ENCODE data around the gene TECPR2.
"Not testable (repeated sequence)": the region's sequence is repeated elsewhere in the genome, so short reads cannot be mapped to it uniquely, and the experiment has no call there.

The TECPR2 gene

DNA sequence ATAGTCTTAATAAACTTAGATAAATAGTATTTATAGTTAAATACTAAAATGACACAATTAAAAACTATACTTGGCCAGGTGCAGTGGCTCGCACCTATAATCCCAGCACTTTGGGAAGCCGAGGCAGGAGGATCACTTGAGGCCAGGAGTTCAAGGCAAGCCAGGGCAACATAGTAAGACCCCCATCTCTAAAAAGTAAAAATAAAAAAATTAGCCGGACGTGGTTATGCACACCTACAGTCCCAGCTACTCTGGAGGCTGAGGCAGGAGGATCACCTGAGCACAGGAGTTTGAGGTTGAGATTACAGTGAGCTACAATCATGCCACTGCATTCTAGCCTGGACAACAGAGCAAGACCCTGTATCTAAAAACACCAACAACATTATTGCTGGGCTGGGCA lies 16.1 kb upstream of the TECPR2 start:
- Mint-ChIP-seq H3K9me3 (no peaks in the 10 kb centered on the region), H3K4me3 (no peak overlapping the region), H3K27ac (no peak overlapping the region), H3K4me1 (peaks cover 5% of the 10 kb centered on the region), H3K27me3 (no peaks in the 10 kb centered on the region), H3K36me3 (peaks cover 65% of the 10 kb centered on the region)
- ATAC-seq, result no peak

DNA sequence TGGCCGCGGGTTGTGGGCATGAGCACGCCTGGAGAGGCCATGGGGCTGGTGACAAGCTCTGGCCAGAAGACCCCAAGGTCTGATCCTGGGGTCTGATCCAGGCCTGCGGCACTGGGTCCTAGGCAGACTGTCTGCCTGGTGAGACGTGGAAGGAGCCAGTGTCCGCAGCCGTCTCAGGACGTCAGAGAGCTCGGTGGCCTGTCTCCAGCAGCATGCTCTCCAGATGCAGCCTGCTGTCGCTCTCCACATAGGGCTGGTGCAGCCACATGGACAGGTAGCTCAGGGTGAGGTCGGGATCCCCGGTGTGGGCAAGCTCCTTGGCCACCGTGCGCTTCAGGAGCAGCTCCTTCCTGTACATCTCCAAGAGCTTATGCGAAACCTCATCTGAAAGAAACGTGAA lies 14.4 kb upstream of the TECPR2 start:
- Mint-ChIP-seq H3K27me3 (no peaks in the 10 kb centered on the region), H3K4me3 (no peak overlapping the region), H3K27ac (no peak overlapping the region), H3K4me1 (peaks cover 7% of the 10 kb centered on the region), H3K36me3 (peaks cover 64% of the 10 kb centered on the region), H3K9me3 (no peaks in the 10 kb centered on the region)
- no peak for ATAC-seq

DNA sequence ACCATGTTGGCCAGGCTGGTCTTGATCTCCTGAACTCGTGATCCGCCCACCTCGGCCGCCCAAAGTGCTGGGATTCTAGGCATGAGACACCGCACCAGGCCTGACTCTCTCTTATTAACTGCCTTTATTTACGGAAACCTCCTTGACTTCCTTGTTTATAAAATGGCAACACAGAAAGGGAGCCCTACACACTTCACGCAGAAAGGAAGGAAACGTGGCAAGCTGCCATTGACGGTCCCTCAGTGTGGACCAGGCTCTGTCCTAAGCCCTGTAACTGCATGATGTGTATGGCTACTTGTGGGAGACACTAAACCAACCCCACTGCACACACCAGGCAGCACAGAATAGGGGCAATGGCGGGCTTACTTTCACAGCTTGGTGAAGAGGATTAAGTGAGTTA lies 11.7 kb upstream of the TECPR2 start:
- H3K4me1 Mint-ChIP-seq, result peaks cover 4% of the 10 kb centered on the region
- H3K9me3 Mint-ChIP-seq, result no peaks in the 10 kb centered on the region
- no peak overlapping the region for H3K27ac Mint-ChIP-seq
- no peaks in the 10 kb centered on the region for H3K27me3 Mint-ChIP-seq
- no peak for ATAC-seq
- no peak overlapping the region for H3K4me3 Mint-ChIP-seq
- peaks cover 62% of the 10 kb centered on the region for H3K36me3 Mint-ChIP-seq

DNA sequence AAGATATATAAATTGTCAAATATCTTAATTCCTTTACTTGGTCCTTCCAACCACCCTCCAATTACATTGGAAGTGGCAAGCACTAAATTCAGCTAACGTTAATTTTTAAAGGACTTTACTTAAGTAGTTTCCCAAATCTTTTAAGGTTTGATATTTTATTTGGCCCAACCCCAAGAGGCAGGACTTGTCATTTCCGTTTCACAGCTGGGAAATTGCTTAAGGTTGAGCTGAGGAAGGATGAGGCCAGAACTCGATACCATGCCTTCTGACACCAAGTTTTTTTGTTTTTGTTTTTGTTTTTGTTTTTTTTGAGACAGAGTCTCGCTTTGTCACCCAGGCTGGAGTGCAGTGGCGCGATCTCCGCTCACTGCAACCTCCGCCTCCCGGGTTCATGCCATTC lies 11.1 kb upstream of the TECPR2 start:
- not testable (repeated sequence) for H3K4me3 Mint-ChIP-seq, H3K9me3 Mint-ChIP-seq, H3K4me1 Mint-ChIP-seq, ATAC-seq, H3K27me3 Mint-ChIP-seq, H3K27ac Mint-ChIP-seq
- peaks cover 64% of the 10 kb centered on the region for H3K36me3 Mint-ChIP-seq

DNA sequence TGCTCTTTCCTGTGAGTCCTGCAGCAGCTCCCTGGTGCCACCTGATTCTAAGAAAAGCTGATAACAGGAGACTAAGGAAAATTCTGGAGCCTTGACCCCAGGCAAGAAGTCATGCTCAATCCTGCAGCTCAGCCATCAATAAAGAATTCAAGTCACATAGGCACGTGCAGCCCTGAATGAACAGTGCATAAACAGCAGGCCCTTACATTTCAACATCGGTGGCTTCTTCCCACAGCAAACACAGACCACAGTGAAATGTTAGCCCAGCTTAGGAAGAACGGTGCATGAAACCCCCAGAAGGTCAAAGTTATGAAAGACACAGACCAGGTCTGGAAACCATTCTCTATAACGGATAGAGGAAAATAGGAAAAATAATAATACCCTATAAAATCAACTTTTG lies 10.5 kb upstream of the TECPR2 start:
- no peaks in the 10 kb centered on the region for H3K9me3 Mint-ChIP-seq
- H3K27me3 Mint-ChIP-seq, result no peaks in the 10 kb centered on the region
- no peak overlapping the region for H3K4me3 Mint-ChIP-seq
- H3K4me1 Mint-ChIP-seq, result peaks cover 5% of the 10 kb centered on the region
- H3K27ac Mint-ChIP-seq, result no peak overlapping the region
- ATAC-seq, result no peak
- H3K36me3 Mint-ChIP-seq, result peaks cover 71% of the 10 kb centered on the region

DNA sequence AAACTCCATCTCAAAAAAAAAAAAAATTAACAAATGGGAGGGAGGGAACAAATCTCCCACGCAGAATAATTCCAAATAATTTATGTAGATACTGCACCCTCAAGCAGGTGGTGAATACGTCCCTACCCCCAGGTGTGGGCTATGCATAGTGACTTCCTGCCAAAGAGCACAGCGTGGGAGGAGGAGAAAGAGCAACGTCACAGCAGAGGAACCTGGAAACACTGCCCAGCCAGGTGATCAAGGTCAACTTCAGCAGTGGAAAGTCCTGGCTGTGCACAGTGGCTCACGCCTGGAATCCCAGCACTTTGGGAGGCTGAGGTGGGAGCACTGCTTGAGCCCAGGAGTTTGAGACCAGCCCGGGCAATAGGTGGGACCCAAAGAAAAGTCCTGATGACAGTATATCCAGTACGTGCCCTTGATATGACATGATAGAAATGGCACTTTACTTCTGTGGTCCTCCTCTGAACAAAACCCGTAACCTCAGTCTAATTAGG lies 9.6 kb upstream of the TECPR2 start:
- H3K27ac Mint-ChIP-seq, result no peak overlapping the region
- no peak for ATAC-seq
- peaks cover 72% of the 10 kb centered on the region for H3K36me3 Mint-ChIP-seq
- no peak overlapping the region for H3K4me3 Mint-ChIP-seq
- peaks cover 13% of the 10 kb centered on the region for H3K4me1 Mint-ChIP-seq
- H3K9me3 Mint-ChIP-seq, result no peaks in the 10 kb centered on the region
- H3K27me3 Mint-ChIP-seq, result no peaks in the 10 kb centered on the region

DNA sequence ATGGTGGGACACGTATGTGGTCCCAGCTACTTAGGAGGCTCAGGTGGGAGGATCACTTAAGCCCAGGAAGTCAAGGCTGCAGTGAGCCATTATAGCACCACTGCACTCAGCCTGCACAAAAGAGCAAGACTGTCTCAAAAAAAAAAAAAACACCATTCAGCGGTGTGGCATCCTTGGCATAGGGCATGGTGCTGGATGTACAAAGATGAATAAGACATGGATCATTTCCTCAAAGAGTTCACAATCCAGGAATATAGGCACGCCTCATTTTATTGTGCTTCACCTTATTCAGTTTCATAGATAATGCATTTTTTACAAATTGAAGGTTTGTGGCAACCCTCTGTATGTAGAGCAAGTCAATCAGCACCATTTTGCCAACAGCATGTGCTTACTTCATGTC lies 6.5 kb upstream of the TECPR2 start:
- Mint-ChIP-seq H3K9me3 (no peaks in the 10 kb centered on the region), H3K4me3 (no peak overlapping the region), H3K4me1 (peaks cover 29% of the 10 kb centered on the region), H3K36me3 (peaks cover 62% of the 10 kb centered on the region), H3K27me3 (no peaks in the 10 kb centered on the region), H3K27ac (no peak overlapping the region)
- no peak for ATAC-seq

DNA sequence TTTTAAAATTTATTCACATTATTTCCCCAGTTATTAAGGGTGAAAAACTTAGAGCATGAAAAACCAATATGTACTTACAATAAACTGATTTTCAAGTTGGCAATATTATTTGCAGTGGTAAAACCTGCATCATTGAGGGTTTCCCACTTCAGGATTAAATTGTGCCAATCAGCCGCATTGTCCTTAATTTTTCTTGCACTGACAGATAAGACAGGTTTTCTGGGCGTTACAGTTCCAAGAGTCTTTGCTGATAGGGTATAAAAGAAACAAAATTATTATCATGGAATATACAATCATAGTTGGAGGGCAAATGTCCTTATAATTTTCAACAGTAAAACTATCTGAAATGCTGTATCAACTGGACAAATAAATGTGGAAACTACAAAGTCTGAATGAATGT lies 3.4 kb upstream of the TECPR2 start:
- ATAC-seq, result no peak
- Mint-ChIP-seq H3K36me3 (peaks cover 43% of the 10 kb centered on the region), H3K4me3 (no peak overlapping the region), H3K4me1 (peaks cover 34% of the 10 kb centered on the region), H3K27ac (no peak overlapping the region), H3K9me3 (no peaks in the 10 kb centered on the region), H3K27me3 (no peaks in the 10 kb centered on the region)

DNA sequence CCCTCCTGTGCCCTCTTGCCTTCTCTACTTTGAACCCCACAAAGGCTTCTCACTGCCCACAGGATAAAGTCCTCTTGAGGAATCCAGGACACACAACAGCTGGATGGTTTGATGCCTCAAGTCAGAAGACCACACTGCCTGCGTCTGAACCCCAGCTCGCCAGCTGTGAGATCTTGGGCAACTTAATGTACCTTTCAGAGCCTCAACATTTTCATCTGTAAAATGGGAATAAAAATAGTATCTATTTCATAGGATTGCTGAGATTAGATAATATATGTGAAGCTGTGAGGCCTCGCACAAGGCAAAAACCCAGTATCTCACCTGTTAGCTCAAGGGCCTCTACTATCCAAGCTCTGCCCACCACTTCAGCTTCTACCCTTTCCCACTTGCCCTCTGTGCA lies 2.4 kb upstream of the TECPR2 start:
- no peak for ATAC-seq
- Mint-ChIP-seq H3K4me1 (peaks cover 34% of the 10 kb centered on the region), H3K36me3 (peaks cover 39% of the 10 kb centered on the region), H3K4me3 (no peak overlapping the region), H3K9me3 (no peaks in the 10 kb centered on the region), H3K27ac (peak overlapping the region; percentile 89), H3K27me3 (no peaks in the 10 kb centered on the region)

DNA sequence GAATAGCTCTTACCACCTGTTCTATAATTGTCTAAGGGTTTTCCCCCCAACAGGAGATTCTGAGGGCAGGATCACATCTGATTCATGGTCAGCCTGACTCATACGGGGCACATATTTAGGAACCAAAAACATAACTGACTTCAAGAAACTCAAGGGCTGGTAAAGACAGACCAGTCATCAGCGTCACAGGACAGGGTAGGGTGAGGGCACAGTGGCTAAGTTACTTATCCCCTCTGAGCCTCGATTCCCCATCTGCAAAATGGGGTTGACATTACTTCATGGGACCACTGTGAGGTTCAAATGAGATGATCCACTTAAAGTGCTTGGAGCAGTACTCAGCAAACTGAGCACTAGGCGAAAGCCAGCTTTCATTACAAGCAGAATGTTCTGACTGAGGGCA lies 657 bp upstream of the TECPR2 start:
- Mint-ChIP-seq H3K27me3 (no peaks in the 10 kb centered on the region), H3K36me3 (peaks cover 26% of the 10 kb centered on the region), H3K9me3 (no peaks in the 10 kb centered on the region), H3K4me3 (peak overlapping the region; percentile 87), H3K27ac (peak overlapping the region; percentile 89), H3K4me1 (peaks cover 34% of the 10 kb centered on the region)
- ATAC-seq, result peak; percentile 90

DNA sequence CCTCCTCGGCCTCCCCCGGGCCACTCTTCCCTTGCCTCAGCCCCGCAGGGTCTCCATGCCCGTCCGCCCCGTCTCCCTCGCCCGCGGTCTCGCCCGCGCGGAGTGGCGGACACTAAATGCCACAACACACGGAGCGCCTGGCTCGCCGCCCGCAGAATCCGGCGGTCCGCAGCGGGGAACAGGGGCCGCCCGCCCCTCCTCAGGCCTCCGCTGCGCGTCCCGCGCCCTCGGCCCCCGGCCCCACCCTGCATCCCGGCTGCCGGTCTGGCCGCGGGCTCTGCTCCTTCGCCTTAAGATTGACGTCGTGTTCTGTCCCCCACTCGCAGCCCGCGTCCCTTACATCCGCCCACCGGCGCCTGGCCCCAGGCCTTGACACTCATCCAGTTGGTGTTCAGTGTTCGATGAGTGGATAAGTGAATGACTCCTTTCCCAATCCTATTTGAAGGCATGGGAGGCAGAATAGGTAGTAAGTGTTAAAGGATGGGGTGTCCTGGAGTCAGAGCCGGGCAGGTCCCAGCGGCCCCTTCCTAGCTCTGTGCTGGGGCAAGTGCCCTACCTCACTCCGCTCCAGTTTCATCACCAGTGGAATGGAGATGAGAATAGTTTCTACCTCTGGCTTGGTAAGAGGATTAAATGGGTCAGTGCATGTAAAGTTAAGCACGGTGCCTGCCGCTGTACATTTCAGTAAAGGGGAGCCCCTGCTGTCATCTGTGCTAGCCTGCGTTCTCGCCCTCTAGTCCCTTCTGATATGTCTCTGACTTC lies 622 bp downstream of the TECPR2 start:
- peak; percentile 34 for ATAC-seq

DNA sequence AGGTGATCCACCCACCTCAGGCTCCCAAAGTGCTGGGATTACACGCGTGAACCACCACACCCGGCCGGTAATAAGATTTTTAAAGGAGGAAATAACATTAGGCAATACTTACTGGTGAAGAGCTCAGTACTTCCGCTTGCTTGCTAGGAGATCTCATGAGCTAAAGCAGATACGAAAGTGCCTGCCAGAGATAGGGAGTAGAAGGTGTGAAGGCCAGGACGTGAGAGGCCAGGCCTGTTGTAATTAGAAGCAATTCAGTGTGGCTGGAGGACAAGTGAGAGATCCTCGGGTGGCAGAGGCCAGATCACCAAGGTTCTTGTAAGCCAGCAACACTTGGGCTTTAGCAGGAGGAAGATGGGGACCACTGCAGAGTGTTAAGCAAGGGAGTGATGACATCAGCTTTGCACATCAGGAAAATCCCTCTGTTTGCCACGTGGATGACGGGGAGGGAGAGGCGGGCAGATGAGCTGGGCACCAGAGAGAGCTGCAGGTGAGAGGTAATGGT lies 7.6 kb downstream of the TECPR2 start:
- ATAC-seq, result no peak
- H3K9me3 Mint-ChIP-seq, result no peaks in the 10 kb centered on the region
- no peak overlapping the region for H3K4me3 Mint-ChIP-seq
- H3K27ac Mint-ChIP-seq, result no peak overlapping the region
- peaks cover 8% of the 10 kb centered on the region for H3K36me3 Mint-ChIP-seq
- H3K4me1 Mint-ChIP-seq, result peaks cover 26% of the 10 kb centered on the region
- H3K27me3 Mint-ChIP-seq, result no peaks in the 10 kb centered on the region

More for the DNA sequence above, 622 bp downstream of the TECPR2 start:
- Mint-ChIP-seq H3K36me3 (peaks cover 15% of the 10 kb centered on the region), H3K4me3 (peak overlapping the region; percentile 90), H3K9me3 (no peaks in the 10 kb centered on the region), H3K27me3 (no peaks in the 10 kb centered on the region), H3K4me1 (peaks cover 37% of the 10 kb centered on the region), H3K27ac (peak overlapping the region; percentile 89)

DNA sequence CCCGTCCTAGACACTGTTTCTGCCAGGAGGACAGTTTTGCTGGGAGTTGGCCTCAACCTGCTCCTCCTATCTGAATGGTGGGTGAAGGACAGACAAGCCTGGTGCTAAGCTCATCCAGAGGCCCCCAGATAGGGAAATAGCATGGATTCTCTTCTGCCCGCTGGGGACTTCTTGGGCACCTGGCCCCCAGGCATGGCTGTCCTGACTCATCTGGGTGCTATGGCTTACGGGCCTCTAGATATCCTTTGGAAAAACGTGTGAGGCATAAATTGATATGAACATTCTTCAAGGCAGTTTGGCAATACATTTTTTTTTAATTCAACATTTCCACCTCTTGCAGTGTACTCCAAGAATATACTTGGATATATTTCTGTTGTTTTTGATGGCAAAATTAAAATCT lies 8.6 kb downstream of the TECPR2 start:
- Mint-ChIP-seq H3K9me3 (no peaks in the 10 kb centered on the region), H3K4me1 (peaks cover 26% of the 10 kb centered on the region), H3K27me3 (no peaks in the 10 kb centered on the region), H3K27ac (no peak overlapping the region), H3K36me3 (peaks cover 8% of the 10 kb centered on the region), H3K4me3 (no peak overlapping the region)
- no peak for ATAC-seq

DNA sequence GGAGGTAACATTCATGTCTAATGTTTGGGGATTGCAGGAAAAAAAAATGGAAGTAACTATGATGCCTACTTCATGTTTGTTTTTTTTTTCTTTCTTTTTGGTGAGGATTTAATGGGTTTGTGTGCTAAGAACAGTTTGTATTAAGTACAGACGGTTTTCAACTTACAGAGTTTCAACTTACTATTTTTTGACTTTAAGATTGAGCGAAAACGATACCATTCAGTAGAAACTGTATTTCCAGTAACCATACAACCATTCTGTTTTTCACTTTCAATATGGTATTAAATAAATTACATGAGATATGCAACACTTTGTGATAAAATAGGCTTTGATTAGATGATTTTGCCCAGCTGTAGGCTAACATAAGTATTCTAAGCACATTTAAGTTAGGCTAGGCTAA lies 10.4 kb downstream of the TECPR2 start:
- no peaks in the 10 kb centered on the region for H3K27me3 Mint-ChIP-seq
- no peaks in the 10 kb centered on the region for H3K9me3 Mint-ChIP-seq
- H3K27ac Mint-ChIP-seq, result no peak overlapping the region
- no peak for ATAC-seq
- H3K4me1 Mint-ChIP-seq, result peaks cover 16% of the 10 kb centered on the region
- H3K36me3 Mint-ChIP-seq, result peaks cover 22% of the 10 kb centered on the region
- H3K4me3 Mint-ChIP-seq, result no peak overlapping the region

DNA sequence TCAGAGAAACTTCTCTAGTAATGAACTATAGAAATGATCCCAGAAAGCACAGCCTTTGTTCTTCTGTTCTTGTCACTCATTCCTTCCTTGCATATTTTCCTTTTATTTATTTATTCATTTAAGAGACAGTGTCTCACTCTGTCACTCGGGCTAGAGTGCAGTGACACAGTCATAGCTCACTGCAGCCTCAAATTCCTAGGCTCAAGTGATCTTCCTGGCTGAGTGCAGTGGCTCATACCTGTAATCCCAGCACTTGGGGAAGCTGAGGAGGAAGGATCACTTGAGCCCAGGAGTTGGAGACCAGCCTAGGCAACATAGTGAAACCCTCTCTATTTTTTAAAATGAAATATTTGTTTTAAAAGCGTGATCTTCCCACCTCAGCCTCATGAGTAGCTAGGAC lies 11.5 kb downstream of the TECPR2 start:
- peaks cover 9% of the 10 kb centered on the region for H3K4me1 Mint-ChIP-seq
- H3K27ac Mint-ChIP-seq, result no peak overlapping the region
- no peak overlapping the region for H3K4me3 Mint-ChIP-seq
- H3K27me3 Mint-ChIP-seq, result no peaks in the 10 kb centered on the region
- ATAC-seq, result no peak
- peaks cover 23% of the 10 kb centered on the region for H3K36me3 Mint-ChIP-seq
- no peaks in the 10 kb centered on the region for H3K9me3 Mint-ChIP-seq

DNA sequence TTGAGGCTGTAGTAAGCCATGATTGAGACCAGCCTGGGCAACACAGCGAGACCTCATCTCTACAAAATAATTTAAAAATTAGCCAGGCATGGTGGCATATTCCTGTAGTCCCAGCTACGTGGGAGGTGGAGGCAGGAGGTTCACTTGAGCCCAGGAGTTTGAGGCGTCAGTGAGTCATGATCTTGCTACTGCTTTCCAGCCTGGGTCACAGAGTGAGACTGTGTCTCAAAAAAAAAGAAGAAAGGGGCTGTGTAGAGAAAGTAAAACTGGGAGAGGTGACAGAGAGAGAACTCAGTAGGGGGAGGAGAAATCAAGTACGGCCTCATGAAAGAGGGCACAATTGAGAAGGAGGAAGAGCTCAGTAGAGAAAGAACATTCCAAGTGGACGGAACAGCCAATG lies 12.4 kb downstream of the TECPR2 start:
- no peak for ATAC-seq
- H3K4me1 Mint-ChIP-seq, result peaks cover 7% of the 10 kb centered on the region
- peaks cover 26% of the 10 kb centered on the region for H3K36me3 Mint-ChIP-seq
- no peaks in the 10 kb centered on the region for H3K9me3 Mint-ChIP-seq
- H3K27ac Mint-ChIP-seq, result no peak overlapping the region
- H3K4me3 Mint-ChIP-seq, result no peak overlapping the region
- no peaks in the 10 kb centered on the region for H3K27me3 Mint-ChIP-seq

Measured in stimulated activated memory B cell treated with anti-CD40 and anti-IgM and Interleukin-4, amounts not matched to agents 10 μg/mL and 1 μg/mL and 100 μg/mL, for 72 hours (primary cell).